Suprapubic skin (tissue), 3 donors: ENCODE data around the gene MGAM2.

Experiments
- EP300 ChIP-seq: sonication (generic); formaldehyde crosslinking; IDR thresholded peaks from one replicate; pipeline ENCODE4 v1.6.1; 2017; ENCODE audit warnings: antibody characterized with exemption
- POLR2A ChIP-seq, 2 donors: fragments of 450-650 bp; IDR thresholded peaks; one replicate each; pipeline ENCODE4 v1.6.1; 2017; ENCODE audit warnings: antibody characterized with exemption in 2 of 2, mild to moderate bottlenecking in 2 of 2, moderate library complexity in 2 of 2
- TF ChIP-seq, protein P1 (sequence below), 2 donors: fragments of 200-600 bp in 1 of 2; fragments of 450-650 bp in 1 of 2; sonication (generic) in 1 of 2; IDR thresholded peaks; one replicate each; pipeline ENCODE4 v1.5.1; 2016 to 2019; ENCODE audit warnings: antibody characterized with exemption in 2 of 2, mild to moderate bottlenecking in 1 of 2, moderate library complexity in 1 of 2

DNA sequence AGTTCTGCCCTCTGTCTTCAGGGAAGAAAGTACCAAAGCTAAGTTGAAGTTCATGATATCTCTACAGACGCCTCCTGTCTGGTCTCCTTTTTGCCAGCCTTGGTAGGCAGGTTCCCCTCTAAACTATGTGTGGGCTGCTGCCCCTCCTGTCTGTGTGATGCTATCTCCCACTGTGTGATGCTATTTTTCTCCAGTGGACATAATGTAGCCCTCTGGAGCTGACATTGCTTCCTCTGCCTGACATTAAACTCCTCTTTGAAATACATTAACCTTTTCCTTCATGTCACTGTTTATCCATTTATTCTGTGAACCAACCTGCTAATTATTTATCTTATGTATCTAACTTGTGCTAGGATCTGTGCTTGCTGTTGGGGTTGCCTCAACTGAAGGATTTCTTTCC lies 146.4 kb downstream of the MGAM2 start, which contains the start of gene PRSS58:
- TF ChIP-seq, protein P1, sequence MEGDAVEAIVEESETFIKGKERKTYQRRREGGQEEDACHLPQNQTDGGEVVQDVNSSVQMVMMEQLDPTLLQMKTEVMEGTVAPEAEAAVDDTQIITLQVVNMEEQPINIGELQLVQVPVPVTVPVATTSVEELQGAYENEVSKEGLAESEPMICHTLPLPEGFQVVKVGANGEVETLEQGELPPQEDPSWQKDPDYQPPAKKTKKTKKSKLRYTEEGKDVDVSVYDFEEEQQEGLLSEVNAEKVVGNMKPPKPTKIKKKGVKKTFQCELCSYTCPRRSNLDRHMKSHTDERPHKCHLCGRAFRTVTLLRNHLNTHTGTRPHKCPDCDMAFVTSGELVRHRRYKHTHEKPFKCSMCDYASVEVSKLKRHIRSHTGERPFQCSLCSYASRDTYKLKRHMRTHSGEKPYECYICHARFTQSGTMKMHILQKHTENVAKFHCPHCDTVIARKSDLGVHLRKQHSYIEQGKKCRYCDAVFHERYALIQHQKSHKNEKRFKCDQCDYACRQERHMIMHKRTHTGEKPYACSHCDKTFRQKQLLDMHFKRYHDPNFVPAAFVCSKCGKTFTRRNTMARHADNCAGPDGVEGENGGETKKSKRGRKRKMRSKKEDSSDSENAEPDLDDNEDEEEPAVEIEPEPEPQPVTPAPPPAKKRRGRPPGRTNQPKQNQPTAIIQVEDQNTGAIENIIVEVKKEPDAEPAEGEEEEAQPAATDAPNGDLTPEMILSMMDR (IDR thresholded peaks at IDR 0.05) = no peak
- TF ChIP-seq EP300 (no peak), POLR2A (IDR thresholded peaks at IDR 0.05) (no peak)
